Measurements from ENCODE around the gene SNX25. TPM values are rescaled to one million over a fixed set of nuclear protein-coding genes. Genes with fewer than 3 reads are reported as not detected.

The SNX25 gene
- total RNA-seq, 1 experiment from 2014 or later, result 50.5 TPM

- Histone ChIP-seq H3K27me3 (ENCODE audit: low read length) (no peaks in the 10 kb centered on the region), H3K79me2 (ENCODE audit: low read length) (no peaks in the 10 kb centered on the region), H3K36me3 (ENCODE audit: insufficient read depth, low read length) (peaks cover 5% of the 10 kb centered on the region; the same call in 1 of the 2 replicates)
These were observed 194.6 kb downstream of the SNX25 start for GRCh38 chr4:185404031-185404430.

GRCh38 chr4:185405296-185405999, 196.1 kb downstream of the SNX25 start:
- Histone ChIP-seq H3K27ac (ENCODE audit: low read length) (peak overlapping the region; percentile 53), H3K9ac (ENCODE audit: low read length) (no peak overlapping the region), H4K20me1 (ENCODE audit: insufficient read depth, low read depth, low read length) (no peaks in the 10 kb centered on the region), H3K79me2 (ENCODE audit: low read length) (no peaks in the 10 kb centered on the region), H3K27me3 (ENCODE audit: low read length) (no peaks in the 10 kb centered on the region), H3K4me1 (ENCODE audit: low read length) (peaks cover 11% of the 10 kb centered on the region), H3K4me2 (ENCODE audit: low read depth, low read length, poor library complexity, severe bottlenecking) (no peak overlapping the region), H3K9me2 (replicated peaks; ENCODE audit: insufficient read depth, low read length) (no peaks in the 10 kb centered on the region), H3K9me3 (ENCODE audit: low read length) (no peaks in the 10 kb centered on the region), H2AFZ (ENCODE audit: low read length) (no peak overlapping the region), H3K4me3 (ENCODE audit: low read length) (no peak overlapping the region), H3K36me3 (ENCODE audit: insufficient read depth, low read length) (no peaks in the 10 kb centered on the region)
- no peak for DNase-seq

More at GRCh38 chr4:185404031-185404430, 194.6 kb downstream of the SNX25 start:
- H4K20me1 ChIP-seq (ENCODE audit: insufficient read depth, low read depth, low read length), result no peaks in the 10 kb centered on the region
- no peak overlapping the region for H2AFZ ChIP-seq (ENCODE audit: low read length)
- DNase-seq, result no peak
- H3K4me3 ChIP-seq (ENCODE audit: low read length), result no peak overlapping the region
- H3K9ac ChIP-seq (ENCODE audit: low read length), result no peak overlapping the region
- H3K9me2 ChIP-seq (replicated peaks; ENCODE audit: insufficient read depth, low read length), result no peaks in the 10 kb centered on the region
- no peak overlapping the region for H3K27ac ChIP-seq (ENCODE audit: low read length)
- peaks cover 14% of the 10 kb centered on the region for H3K4me1 ChIP-seq (ENCODE audit: low read length)
- H3K4me2 ChIP-seq (ENCODE audit: low read depth, low read length, poor library complexity, severe bottlenecking), result no peak overlapping the region
- no peaks in the 10 kb centered on the region for H3K9me3 ChIP-seq (ENCODE audit: low read length)

GRCh38 chr4:185408432-185408831, 199.0 kb downstream of the SNX25 start:
- no peak overlapping the region for H3K27ac ChIP-seq (ENCODE audit: low read length)
- H3K4me1 ChIP-seq (ENCODE audit: low read length), result peaks cover 11% of the 10 kb centered on the region
- H4K20me1 ChIP-seq (ENCODE audit: insufficient read depth, low read depth, low read length), result no peaks in the 10 kb centered on the region
- no peaks in the 10 kb centered on the region for H3K9me2 ChIP-seq (replicated peaks; ENCODE audit: insufficient read depth, low read length)
- H3K4me2 ChIP-seq (ENCODE audit: low read depth, low read length, poor library complexity, severe bottlenecking), result no peak overlapping the region
- no peak overlapping the region for H3K9ac ChIP-seq (ENCODE audit: low read length)
- H3K9me3 ChIP-seq (ENCODE audit: low read length), result no peaks in the 10 kb centered on the region
- no peak overlapping the region for H2AFZ ChIP-seq (ENCODE audit: low read length)
- no peaks in the 10 kb centered on the region for H3K27me3 ChIP-seq (ENCODE audit: low read length)
- no peak overlapping the region for H3K4me3 ChIP-seq (ENCODE audit: low read length)
- no peaks in the 10 kb centered on the region for H3K36me3 ChIP-seq (ENCODE audit: insufficient read depth, low read length)
- H3K79me2 ChIP-seq (ENCODE audit: low read length), result no peaks in the 10 kb centered on the region
- DNase-seq, result no peak

GRCh38 chr4:185411849-185412248, 202.5 kb downstream of the SNX25 start:
- H3K9ac ChIP-seq (ENCODE audit: low read length), result no peak overlapping the region
- H3K9me3 ChIP-seq (ENCODE audit: low read length), result no peaks in the 10 kb centered on the region

GRCh38 chr4:185412412-185412811, 203.0 kb downstream of the SNX25 start:
- Histone ChIP-seq H3K27me3 (ENCODE audit: low read length) (no peaks in the 10 kb centered on the region), H2AFZ (ENCODE audit: low read length) (no peak overlapping the region), H3K36me3 (ENCODE audit: insufficient read depth, low read length) (no peaks in the 10 kb centered on the region), H3K4me2 (ENCODE audit: low read depth, low read length, poor library complexity, severe bottlenecking) (no peak overlapping the region), H3K9ac (ENCODE audit: low read length) (no peak overlapping the region), H3K27ac (ENCODE audit: low read length) (no peak overlapping the region), H3K9me3 (ENCODE audit: low read length) (no peaks in the 10 kb centered on the region), H3K4me3 (ENCODE audit: low read length) (no peak overlapping the region), H3K4me1 (ENCODE audit: low read length) (no peaks in the 10 kb centered on the region), H4K20me1 (ENCODE audit: insufficient read depth, low read depth, low read length) (no peaks in the 10 kb centered on the region), H3K79me2 (ENCODE audit: low read length) (no peaks in the 10 kb centered on the region), H3K9me2 (replicated peaks; ENCODE audit: insufficient read depth, low read length) (no peaks in the 10 kb centered on the region)
- DNase-seq, result no peak

More at GRCh38 chr4:185411849-185412248, 202.5 kb downstream of the SNX25 start:
- Histone ChIP-seq H3K9me2 (replicated peaks; ENCODE audit: insufficient read depth, low read length) (no peaks in the 10 kb centered on the region), H3K4me3 (ENCODE audit: low read length) (no peak overlapping the region), H2AFZ (ENCODE audit: low read length) (no peak overlapping the region), H3K4me1 (ENCODE audit: low read length) (no peaks in the 10 kb centered on the region), H3K27me3 (ENCODE audit: low read length) (no peaks in the 10 kb centered on the region), H3K27ac (ENCODE audit: low read length) (no peak overlapping the region), H3K4me2 (ENCODE audit: low read depth, low read length, poor library complexity, severe bottlenecking) (no peak overlapping the region), H3K36me3 (ENCODE audit: insufficient read depth, low read length) (no peaks in the 10 kb centered on the region), H3K79me2 (ENCODE audit: low read length) (no peaks in the 10 kb centered on the region), H4K20me1 (ENCODE audit: insufficient read depth, low read depth, low read length) (no peaks in the 10 kb centered on the region)
- no peak for DNase-seq

Other genes starting within 250 kb of the SNX25 start
- gene HELT, start 191.1 kb upstream of the SNX25 start, total RNA-seq (2014; rRNA removed; shearing (Covaris generic); ENCODE audit: low replicate concordance), result not detected in 2 replicates
- gene SLC25A4, start 66.3 kb upstream of the SNX25 start, total RNA-seq (2014; rRNA removed; shearing (Covaris generic); ENCODE audit: low replicate concordance), result 19.5 and 31.8 TPM in 2 replicates
- gene CFAP97, start 5.6 kb upstream of the SNX25 start, total RNA-seq (2014; rRNA removed; shearing (Covaris generic); ENCODE audit: low replicate concordance), result 15.8 and 44.5 TPM in 2 replicates
- 0.26 TPM in 1 of 2 replicates, not detected in the other for gene LRP2BP, start 186.3 kb downstream of the SNX25 start, total RNA-seq (2014; rRNA removed; shearing (Covaris generic); ENCODE audit: low replicate concordance)
- gene ANKRD37, start 187.2 kb downstream of the SNX25 start, total RNA-seq (2014; rRNA removed; shearing (Covaris generic); ENCODE audit: low replicate concordance), result 22.2 and 26.6 TPM in 2 replicates
- 13.4 and 19.0 TPM in 2 replicates for gene UFSP2, start 216.4 kb downstream of the SNX25 start, total RNA-seq (2014; rRNA removed; shearing (Covaris generic); ENCODE audit: low replicate concordance)

All from Karpas-422 (cell line).